BJ (cell line): Measurements from ENCODE around the gene TXNRD2. TPM values are rescaled to one million over a fixed set of nuclear protein-coding genes. Genes with fewer than 3 reads are reported as not detected.

Experiments
- CTCF ChIA-PET: fragments of 350-600 bp; formaldehyde crosslinking; extraction: SDS; loops from one replicate; lab custom pipeline; 2021; ENCODE audit warnings: antibody characterized with exemption, inconsistent platforms; lab: Yijun Ruan, JAX
- POLR2A ChIA-PET: fragments of 300-600 bp; sonication (Branson Sonifier 250); formaldehyde crosslinking; extraction: SDS; loops from one replicate; lab custom pipeline; 2021; ENCODE audit warnings: antibody characterized with exemption; lab: Charles Lee
- DNase-seq: peaks from one replicate; pipeline ENCODE4 v3.0.0-alpha.2; 2011; ENCODE audit warnings: low read depth
- H3K27me3 ChIP-seq: 2 replicates; pipeline ENCODE4 v1.6.0; 2011; ENCODE audit warnings: low read length; ENCODE audit not compliant: control insufficient read depth, insufficient read depth
- H3K36me3 ChIP-seq: 2 replicates; pipeline ENCODE4 v1.5.1; 2011; ENCODE audit warnings: low read length; ENCODE audit not compliant: control insufficient read depth, insufficient read depth
- H3K4me3 ChIP-seq: 2 replicates; pipeline ENCODE4 v1.5.1; 2011; ENCODE audit warnings: low read depth, mild to moderate bottlenecking, control low read depth, low read length
- polyA plus RNA-seq: library from polyadenylated mRNA; depleted of rRNA; stranded (reverse); fragments of >200 nt; gene quantifications from 2 replicates; pipeline ENCODE4 v1.2.3, GENCODE V29; 2011
- TF ChIP-seq, protein P1 (sequence below): IDR thresholded peaks from 2 replicates; pipeline ENCODE4 v1.5.1; 2011; ENCODE audit warnings: low read depth, mild to moderate bottlenecking, control low read depth, inconsistent platforms, low read length, moderate library complexity; ENCODE audit not compliant: insufficient read depth

The TXNRD2 gene
- polyA plus RNA-seq, 1 experiment = 28.5 TPM

DNA sequence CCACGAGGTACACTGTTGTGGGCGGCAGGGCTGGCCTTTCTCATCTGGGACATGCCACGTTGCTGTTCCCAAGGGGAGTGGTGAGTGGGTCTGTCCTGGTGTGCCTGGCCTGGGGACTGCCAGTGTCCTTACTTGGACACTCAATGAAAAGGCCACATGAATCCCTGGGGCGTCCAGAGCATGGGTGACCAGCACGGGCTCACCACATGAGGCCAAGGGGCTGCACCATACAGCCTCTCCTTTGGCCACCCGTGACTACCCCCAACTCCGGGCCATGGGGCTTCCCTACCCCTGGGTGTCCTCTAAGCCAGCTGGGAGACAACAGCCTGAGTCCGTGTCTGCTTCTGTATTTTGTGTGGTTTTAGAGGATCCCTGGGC is 20.2 kb upstream of the TXNRD2 start:
- ChIA-PET POLR2A (no interaction called here), CTCF (interaction anchor here (2.2 to 2.3 kb wide), 2 partner anchors 14 to 52 kb away, joined by 4 to 11 read pairs; no protein-coding TSS in a partner anchor)
- TF ChIP-seq, protein P1, sequence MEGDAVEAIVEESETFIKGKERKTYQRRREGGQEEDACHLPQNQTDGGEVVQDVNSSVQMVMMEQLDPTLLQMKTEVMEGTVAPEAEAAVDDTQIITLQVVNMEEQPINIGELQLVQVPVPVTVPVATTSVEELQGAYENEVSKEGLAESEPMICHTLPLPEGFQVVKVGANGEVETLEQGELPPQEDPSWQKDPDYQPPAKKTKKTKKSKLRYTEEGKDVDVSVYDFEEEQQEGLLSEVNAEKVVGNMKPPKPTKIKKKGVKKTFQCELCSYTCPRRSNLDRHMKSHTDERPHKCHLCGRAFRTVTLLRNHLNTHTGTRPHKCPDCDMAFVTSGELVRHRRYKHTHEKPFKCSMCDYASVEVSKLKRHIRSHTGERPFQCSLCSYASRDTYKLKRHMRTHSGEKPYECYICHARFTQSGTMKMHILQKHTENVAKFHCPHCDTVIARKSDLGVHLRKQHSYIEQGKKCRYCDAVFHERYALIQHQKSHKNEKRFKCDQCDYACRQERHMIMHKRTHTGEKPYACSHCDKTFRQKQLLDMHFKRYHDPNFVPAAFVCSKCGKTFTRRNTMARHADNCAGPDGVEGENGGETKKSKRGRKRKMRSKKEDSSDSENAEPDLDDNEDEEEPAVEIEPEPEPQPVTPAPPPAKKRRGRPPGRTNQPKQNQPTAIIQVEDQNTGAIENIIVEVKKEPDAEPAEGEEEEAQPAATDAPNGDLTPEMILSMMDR = no peak
- Histone ChIP-seq H3K4me3 (no peak overlapping the region), H3K36me3 (peaks cover 23% of the 10 kb centered on the region), H3K27me3 (no peaks in the 10 kb centered on the region)
- DNase-seq = no peak

DNA sequence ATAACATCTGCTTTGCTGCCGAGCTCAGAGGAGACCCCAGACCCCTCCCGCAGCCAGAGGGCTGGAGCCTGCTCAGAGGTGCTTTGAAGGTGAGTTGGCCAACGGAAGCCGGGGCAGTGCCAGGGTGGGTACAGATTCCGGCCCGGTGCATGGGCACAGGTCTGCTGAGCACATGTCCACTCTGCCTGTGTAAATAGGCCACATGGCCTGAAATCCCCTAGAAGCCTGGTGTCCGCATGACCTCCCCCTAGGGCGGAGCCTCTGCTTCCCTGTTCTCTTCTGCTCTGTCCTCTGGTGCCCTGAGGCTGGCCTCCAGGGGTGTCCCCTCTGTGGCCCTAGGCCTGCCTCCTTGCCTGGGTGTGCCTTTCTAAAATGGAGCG is 19.6 kb upstream of the TXNRD2 start:
- H3K4me3 ChIP-seq = no peak overlapping the region
- TF ChIP-seq, protein P1 = no peak
- DNase-seq = no peak
- ChIA-PET POLR2A (no interaction called here), CTCF (no interaction called here)
- H3K27me3 ChIP-seq = no peaks in the 10 kb centered on the region
- peaks cover 22% of the 10 kb centered on the region for H3K36me3 ChIP-seq

DNA sequence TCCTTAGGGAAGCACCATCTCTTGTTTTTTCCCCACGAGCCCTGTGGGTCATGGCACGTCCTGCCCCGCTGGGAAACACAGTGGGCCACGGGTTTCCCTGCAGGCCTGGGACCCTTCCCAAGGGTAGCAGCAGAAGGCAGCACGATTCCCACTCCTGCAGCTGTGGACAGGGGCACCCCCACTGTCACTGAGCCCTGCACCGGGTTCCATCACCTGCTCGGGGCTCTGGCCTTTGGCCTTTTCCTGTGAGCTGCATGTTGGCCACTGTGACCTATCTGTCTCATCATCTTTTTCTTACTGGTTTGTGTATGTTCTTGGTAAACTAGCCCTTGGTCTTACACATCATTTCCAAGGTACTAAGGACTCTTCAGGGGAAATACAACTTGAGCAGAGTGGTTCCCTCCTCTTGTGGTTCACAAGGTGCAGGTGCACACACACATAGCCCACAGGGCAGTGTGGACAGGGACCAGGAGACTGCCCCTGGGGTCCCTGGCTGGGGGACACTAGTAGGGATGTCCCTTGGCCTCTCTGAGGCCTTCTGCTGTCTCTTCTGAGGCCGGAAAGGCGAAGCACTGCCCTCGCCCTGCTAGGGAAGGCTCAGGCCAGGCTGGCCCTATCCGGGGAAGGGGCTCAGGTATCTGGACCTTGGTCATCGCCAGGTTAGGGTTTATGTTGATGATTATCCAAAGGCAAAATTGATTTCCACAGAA is 19.0 kb upstream of the TXNRD2 start:
- no peak for DNase-seq
- TF ChIP-seq, protein P1 = no peak
- ChIA-PET CTCF (no interaction called here), POLR2A (no interaction called here)
- Histone ChIP-seq H3K27me3 (no peaks in the 10 kb centered on the region), H3K36me3 (peaks cover 22% of the 10 kb centered on the region), H3K4me3 (no peak overlapping the region)

DNA sequence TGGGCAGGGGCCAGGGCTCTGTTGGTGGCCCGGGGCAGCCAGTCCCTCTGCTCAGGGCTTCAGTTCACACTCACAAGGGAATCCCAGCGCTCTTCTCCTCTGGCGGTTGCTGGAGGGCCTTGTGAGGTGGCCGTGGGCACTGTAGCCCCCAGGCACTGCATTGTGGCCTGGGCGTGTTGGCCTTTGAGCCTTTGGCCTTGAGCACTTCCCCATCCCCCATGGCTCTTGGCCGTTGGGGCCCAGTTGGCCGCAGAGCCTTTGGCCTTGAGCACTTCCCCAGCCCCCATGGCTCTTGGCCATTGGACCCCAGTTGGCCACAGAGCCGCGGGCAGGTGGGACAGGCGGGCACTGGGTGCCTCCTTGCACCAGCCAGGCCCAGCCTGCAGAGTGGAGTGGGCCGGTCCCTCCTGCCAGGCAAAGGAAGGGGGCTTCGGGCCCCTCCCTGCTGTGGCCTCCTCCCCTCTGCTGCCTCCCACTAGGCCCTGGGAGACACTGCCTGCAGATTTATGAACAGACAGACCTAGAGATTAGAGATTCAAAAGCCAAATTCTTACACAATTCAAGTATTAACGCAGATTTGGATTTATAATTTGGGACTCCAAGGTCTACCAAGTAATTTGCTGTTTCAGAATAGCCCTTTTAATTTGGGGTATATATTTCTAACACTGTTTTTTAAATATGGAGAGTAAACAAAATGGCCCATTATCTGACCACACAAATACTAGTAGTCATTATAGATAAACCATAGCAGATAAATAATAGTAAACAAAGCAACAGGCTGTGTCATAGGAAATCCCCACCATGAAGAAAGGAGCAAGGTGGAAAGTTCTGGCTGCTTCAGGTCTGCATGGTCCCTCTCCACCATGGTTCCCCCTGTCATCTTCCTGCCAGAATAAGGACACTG is 18.2 kb upstream of the TXNRD2 start:
- ChIA-PET CTCF (interaction anchor here (0.6 to 1.4 kb wide), 3 partner anchors 12 to 229 kb away, joined by 3 to 5 read pairs (median 3); no protein-coding TSS in a partner anchor), POLR2A (no interaction called here)
- Histone ChIP-seq H3K4me3 (no peak overlapping the region), H3K27me3 (no peaks in the 10 kb centered on the region), H3K36me3 (peaks cover 20% of the 10 kb centered on the region)
- DNase-seq = no peak
- TF ChIP-seq, protein P1 = no peak

DNA sequence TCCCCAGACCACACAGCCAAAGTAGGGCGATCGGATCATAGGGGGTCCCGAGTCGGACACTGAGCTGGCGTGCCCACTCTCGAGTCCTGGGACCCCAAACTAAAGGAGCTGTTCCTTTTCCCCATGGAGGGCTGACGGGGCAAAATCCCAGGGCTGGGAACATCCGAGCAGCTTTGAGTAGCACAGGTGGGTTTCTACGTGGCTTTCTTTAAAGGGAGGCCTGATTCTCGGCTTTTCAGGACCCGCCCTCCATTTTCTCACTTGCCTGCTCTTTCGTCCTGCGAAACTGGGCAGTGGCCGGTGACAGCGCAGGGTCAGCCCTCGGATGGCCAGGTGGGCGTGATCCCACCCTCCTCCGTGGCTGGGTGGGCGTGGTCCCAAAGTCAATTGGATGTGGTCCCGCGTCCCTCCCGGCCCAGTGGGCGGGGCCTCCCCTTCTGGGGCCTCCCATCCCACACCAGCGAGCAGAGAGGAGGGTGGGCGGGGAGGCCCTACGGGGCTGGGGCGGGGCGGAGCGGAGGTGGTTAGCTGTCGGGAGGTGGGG is 17.5 kb upstream of the TXNRD2 start:
- POLR2A ChIA-PET = interaction anchor here (0.6 kb wide), 1 partner anchor 524 kb away, joined by 3 read pairs; no protein-coding TSS in a partner anchor

More for the DNA sequence above, 17.5 kb upstream of the TXNRD2 start:
- no peak for DNase-seq
- no peak overlapping the region for H3K4me3 ChIP-seq
- H3K36me3 ChIP-seq = peaks cover 13% of the 10 kb centered on the region
- TF ChIP-seq, protein P1 = no peak
- H3K27me3 ChIP-seq = no peaks in the 10 kb centered on the region
- CTCF ChIA-PET = interaction anchor here (0.6 to 1.4 kb wide), 4 partner anchors 11 to 229 kb away, joined by 3 to 5 read pairs (median 3); no protein-coding TSS in a partner anchor
